Testis (tissue), 3 donors: Measurements from ENCODE around the gene H2AZ2. TPM values are rescaled to one million over a fixed set of nuclear protein-coding genes. Genes with fewer than 3 reads are reported as not detected.

Experiments used
- DNase-seq: peaks from one replicate; pipeline ENCODE4 v3.0.0-alpha.2; 2019
- H3K27ac ChIP-seq, 2 donors: fragments of 200-600 bp; sonication (generic); one replicate each; pipeline ENCODE4 v1.5.1; 2019
- H3K27me3 ChIP-seq: fragments of 200-600 bp; sonication (generic); one replicate; pipeline ENCODE4 v1.5.1; 2019
- H3K36me3 ChIP-seq: fragments of 200-600 bp; sonication (generic); one replicate; pipeline ENCODE4 v1.5.1; 2017; ENCODE audit warnings: low read depth; ENCODE audit errors: missing control alignments
- H3K4me1 ChIP-seq: fragments of 200-600 bp; sonication (generic); one replicate; pipeline ENCODE4 v1.5.1; 2019
- H3K4me3 ChIP-seq, 2 donors: fragments of 200-600 bp; sonication (generic); one replicate each; pipeline ENCODE4 v1.5.1; 2017 to 2019
- H3K9me3 ChIP-seq: fragments of 200-600 bp; sonication (generic); one replicate; pipeline ENCODE4 v1.5.1; 2017
- CTCF ChIP-seq, 3 experiments: fragments of 450-650 bp in 2 of 3; fragments of 200-600 bp in 1 of 3; sonication (generic) in 1 of 3; IDR thresholded peaks; one replicate each; pipeline ENCODE4 v1.5.1; 2016 to 2019; ENCODE audit warnings: antibody characterized with exemption in 3 of 3, mild to moderate bottlenecking in 2 of 3, moderate library complexity in 1 of 3
- POLR2A ChIP-seq: fragments of 450-650 bp; IDR thresholded peaks from one replicate; pipeline ENCODE4 v1.6.1; 2017; ENCODE audit warnings: antibody characterized with exemption, mild to moderate bottlenecking, moderate library complexity
- WGBS, 2 donors: methylation state at CpG; one replicate each; pipeline ENCODE4 v1.1.5; 2018; 5-methylcytosine and 5-hydroxymethylcytosine counted together
- intact Hi-C: fragments of 100-400 bp; cut with DNase I; formaldehyde crosslinking; loops from one replicate; pipeline ENCODE4 v1.15.1; 2023; ENCODE audit warnings: low total_unique reads
- polyA plus RNA-seq: library from polyadenylated mRNA; stranded (reverse); fragments of 350-450 nt; fragmentation: Illumina TruSeq; extraction: RNeasy Lipid Tissue Mini Kit (QIAGEN cat#74804); gene quantifications from one replicate; pipeline ENCODE4 v1.2.3, GENCODE V29; 2014; ENCODE audit warnings: low read depth, low replicate concordance; ENCODE audit not compliant: insufficient read depth
- total RNA-seq, 2 donors: library from RNA; depleted of rRNA; stranded (reverse); fragments of >200 nt; gene quantifications; one replicate each; pipeline ENCODE4 v1.2.3, GENCODE V29; 2016

Gene H2AZ2
- total and polyA plus RNA-seq, 3 donors from 2014 or later: 77.2 to 154 (median 103) TPM

GRCh38 chr7:44885394-44886317, 37.8 kb upstream of the H2AZ2 start, which contains the start of gene PURB:
Gene PURB, minus strand, starts transcription at chr7:44885530. Its CDS starts 182 bp downstream, at chr7:44885348.
- Histone ChIP-seq H3K27me3 (no peaks in the 10 kb centered on the region), H3K4me3 (peak within 1 kb of the TSS; percentile 80 to 90), H3K9me3 (no peaks in the 10 kb centered on the region), H3K27ac (peak within 1 kb of the TSS; percentile 84 to 96), H3K36me3 (no peaks in the 10 kb centered on the region), H3K4me1 (peaks cover 20% of the 10 kb centered on the region)
- peak; percentile 97 for DNase-seq
- 1% methylated on average over 23 to 56 of the region's 72 CpGs for WGBS, 2 donors
- intact Hi-C loops: no loop called here
- TF ChIP-seq CTCF (IDR thresholded peaks at IDR 0.05) (no peak), POLR2A (peak; percentile 83)

GRCh38 chr7:44884621-44885393, 36.9 kb upstream of the H2AZ2 start:
- intact Hi-C loops: no loop called here
- peak; percentile 52 for DNase-seq
- Histone ChIP-seq H3K4me1 (peaks cover 26% of the 10 kb centered on the region), H3K27ac (peak overlapping the region; percentile 78 to 96), H3K36me3 (no peaks in the 10 kb centered on the region), H3K9me3 (no peaks in the 10 kb centered on the region), H3K27me3 (no peaks in the 10 kb centered on the region), H3K4me3 (peak overlapping the region; percentile 74 to 90)
- WGBS, 2 donors: 0 to 1% methylated on average over 1 to 82 of the region's 107 CpGs
- TF ChIP-seq POLR2A: no peak
- no peak for TF ChIP-seq CTCF (IDR thresholded peaks at IDR 0.05)

- peak overlapping the region; percentile 78 to 96 for H3K27ac ChIP-seq
- H3K4me1 ChIP-seq: peaks cover 26% of the 10 kb centered on the region
- no peaks in the 10 kb centered on the region for H3K27me3 ChIP-seq
- 18 to 21% methylated on average over 23 of the region's 24 CpGs for WGBS, 2 donors
- no peaks in the 10 kb centered on the region for H3K36me3 ChIP-seq
- DNase-seq: no peak
- H3K9me3 ChIP-seq: no peaks in the 10 kb centered on the region
- intact Hi-C loops: no loop called here
- peak overlapping the region; percentile 74 to 90 for H3K4me3 ChIP-seq
- no peak for TF ChIP-seq CTCF (IDR thresholded peaks at IDR 0.05)
- TF ChIP-seq POLR2A: no peak
Measured at GRCh38 chr7:44883961-44884620, 36.2 kb upstream of the H2AZ2 start.

GRCh38 chr7:44882899-44883298, 35.0 kb upstream of the H2AZ2 start:
- H3K4me3 ChIP-seq: peak overlapping the region in 1 of 2 donors; percentile 74
- 57% methylated on average over 3 of the region's 3 CpGs for WGBS, 2 donors

More at GRCh38 chr7:44882899-44883298, 35.0 kb upstream of the H2AZ2 start:
- Histone ChIP-seq H3K36me3 (no peaks in the 10 kb centered on the region), H3K27me3 (no peaks in the 10 kb centered on the region), H3K9me3 (no peaks in the 10 kb centered on the region), H3K4me1 (peaks cover 26% of the 10 kb centered on the region), H3K27ac (no peak overlapping the region)
- no peak for TF ChIP-seq POLR2A
- no peak for DNase-seq
- intact Hi-C loops: no loop called here
